GM18861 (cell line): ENCODE measurements around the gene FAM107A.

Experiments used
- ATAC-seq: cut with Tn5 transposase; IDR thresholded peaks from one replicate; pipeline ENCODE4 v1.9.1; 2021; ENCODE audit not compliant: unreplicated experiment

Gene FAM107A, protein sequence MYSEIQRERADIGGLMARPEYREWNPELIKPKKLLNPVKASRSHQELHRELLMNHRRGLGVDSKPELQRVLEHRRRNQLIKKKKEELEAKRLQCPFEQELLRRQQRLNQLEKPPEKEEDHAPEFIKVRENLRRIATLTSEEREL

DNA sequence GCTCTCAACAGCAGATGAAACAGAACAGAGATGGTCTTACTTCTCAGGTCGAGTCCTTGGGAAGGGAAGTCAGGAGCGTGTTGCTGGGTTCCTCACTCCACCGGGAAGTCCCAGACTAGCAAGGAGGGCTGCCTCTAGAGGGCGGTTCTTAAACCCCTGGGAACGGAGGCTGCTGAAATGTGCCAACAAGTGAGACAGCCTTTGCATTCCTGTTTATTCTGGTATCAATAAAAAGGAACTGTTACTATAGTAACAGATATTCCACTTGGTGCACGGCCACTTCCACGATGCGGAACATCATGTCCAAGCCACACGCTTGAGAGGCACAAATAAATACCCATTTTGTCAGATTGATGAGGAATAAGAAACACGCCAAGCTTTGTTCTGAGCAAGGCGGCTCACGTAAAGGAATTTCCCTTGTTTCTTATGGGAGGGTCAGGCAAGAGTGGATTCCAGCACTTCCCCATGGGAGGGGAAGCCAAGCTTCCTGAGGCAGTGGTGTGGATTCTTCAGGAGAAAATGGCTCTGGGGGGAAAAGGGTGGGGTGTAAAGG, at the start of gene FAM107A:
TSS of gene FAM107A (minus strand) at position 123 of the 553 bp plus-strand sequence. CDS start 7,531 bp downstream, outside the sequence.
- ATAC-seq, result no peak

DNA sequence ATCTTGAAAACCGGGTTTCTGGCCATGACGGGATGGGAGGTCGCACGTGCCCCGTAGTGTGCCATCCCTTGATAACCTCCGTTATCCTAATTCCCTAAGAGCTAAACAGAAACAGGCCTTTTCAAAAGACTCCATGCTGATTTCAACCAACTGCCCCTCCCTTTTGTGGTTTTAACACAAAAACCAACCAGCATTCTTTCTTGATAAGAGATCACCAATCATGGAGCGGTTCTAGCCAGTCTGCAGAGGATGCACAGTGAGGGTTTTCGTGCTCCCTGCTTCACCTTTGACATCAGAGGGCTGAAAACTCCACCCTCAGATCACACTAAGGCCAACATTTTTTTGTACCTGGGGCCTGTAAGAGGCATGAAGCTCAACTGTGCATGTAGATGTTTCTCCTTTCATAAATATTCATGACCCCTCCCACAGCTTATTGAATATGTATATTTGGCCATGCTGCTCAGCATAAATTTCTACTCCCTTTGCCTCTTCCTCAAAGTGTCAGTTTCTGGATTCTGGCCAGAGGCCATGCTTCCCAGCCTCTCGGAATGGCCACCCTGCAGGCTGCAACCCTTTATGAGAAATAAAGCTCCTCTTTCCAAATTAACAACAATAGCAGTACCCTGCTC, 48.1 kb upstream of the FAM107A start:
- no peak for ATAC-seq

DNA sequence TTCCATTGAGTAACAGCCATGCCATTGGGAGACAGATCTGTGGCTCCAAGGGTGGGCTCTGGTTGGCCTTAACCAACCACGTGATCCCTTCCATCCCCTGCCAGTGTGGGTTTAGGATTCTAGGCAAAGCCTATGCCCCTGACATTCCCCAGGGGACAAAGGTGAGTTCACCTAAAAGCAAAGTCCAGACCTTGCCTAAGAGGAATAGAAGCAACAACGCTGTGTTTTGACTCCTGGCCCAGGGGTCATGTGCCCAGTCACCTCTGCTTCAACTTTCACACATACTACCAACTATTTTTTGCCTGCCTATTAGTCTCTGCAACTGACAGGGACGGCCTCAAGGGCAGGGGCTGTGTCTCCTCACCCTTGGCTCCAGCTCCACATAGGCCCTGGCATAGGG, 47.4 kb upstream of the FAM107A start:
- no peak for ATAC-seq

DNA sequence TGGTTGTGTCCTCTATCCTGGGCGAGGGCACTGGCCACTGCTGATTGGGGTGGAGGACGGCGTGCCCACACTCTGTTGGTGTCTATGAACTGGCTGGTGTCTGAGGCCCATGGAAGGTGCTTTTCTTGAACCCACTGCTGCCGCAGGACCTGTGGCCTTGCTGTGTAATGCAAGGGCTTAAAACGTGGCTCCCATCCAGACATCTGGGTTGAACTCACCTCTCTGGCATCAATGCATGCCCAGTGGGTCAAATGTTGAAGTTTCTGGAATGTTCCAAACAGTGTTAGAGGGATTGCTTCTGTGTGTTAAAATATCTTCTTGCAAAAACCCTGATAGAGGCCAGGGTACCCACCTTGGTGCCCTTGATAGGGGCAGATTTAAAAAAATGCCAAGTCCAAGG, 46.8 kb upstream of the FAM107A start:
- no peak for ATAC-seq

DNA sequence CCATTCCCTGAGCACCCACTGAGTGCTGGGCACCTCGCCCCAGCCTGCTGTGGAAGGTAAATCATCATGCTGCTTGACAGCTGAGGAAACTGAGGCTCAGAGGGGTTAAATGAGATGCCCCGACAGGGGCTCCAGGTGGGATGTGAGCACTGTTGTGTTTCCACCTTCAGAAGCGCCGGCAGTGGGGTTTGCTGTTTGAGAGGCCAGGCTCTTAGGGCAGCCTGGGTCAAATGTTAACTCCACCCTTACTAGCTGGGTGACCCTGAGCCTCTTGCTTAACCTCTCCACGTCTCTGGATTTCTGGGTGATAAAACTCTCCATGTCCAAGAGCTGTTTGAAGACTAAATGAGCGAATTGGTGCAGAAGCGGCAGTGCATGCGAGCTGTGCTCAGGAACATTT, 46.3 kb upstream of the FAM107A start:
- no peak for ATAC-seq

DNA sequence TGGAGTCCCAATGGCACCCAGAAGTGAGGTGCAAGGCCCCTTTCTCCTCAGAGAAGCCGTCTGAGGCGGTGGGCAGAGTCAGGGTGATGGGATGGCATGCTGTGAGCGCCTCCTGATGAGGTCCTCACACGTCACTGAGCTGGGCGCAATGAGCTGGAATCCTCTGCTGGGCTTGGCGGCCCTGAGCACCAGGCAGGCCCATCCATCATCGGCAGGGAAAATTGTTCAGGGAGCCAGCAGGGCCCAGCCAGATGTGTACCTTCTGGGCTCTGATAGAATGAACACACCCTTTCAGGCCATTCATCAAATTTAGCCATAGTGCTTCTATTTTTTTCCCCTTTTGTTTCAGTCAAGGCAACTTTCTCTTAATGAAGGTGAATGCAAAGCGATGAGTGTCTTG, 45.7 kb upstream of the FAM107A start:
- ATAC-seq, result no peak

DNA sequence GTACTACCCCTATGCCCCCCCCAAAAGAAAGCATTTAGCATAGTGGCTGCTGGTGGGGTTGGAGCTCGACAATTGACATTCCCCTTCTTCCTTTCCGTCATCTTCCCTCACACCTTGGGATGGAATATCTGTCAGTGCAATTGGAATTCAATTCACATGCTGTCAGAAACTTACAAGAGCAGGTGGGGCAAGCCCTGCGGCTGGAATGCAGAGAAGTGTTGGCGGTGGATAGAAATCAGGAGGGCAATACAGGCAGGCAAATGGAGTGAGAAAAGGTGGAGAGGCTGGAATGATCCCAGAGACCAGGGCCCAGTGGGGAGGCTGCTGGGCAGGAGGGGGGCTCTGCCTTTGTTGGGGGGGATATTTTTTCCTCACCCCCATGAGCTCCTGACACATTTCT, 45.2 kb upstream of the FAM107A start:
- ATAC-seq, result no peak

DNA sequence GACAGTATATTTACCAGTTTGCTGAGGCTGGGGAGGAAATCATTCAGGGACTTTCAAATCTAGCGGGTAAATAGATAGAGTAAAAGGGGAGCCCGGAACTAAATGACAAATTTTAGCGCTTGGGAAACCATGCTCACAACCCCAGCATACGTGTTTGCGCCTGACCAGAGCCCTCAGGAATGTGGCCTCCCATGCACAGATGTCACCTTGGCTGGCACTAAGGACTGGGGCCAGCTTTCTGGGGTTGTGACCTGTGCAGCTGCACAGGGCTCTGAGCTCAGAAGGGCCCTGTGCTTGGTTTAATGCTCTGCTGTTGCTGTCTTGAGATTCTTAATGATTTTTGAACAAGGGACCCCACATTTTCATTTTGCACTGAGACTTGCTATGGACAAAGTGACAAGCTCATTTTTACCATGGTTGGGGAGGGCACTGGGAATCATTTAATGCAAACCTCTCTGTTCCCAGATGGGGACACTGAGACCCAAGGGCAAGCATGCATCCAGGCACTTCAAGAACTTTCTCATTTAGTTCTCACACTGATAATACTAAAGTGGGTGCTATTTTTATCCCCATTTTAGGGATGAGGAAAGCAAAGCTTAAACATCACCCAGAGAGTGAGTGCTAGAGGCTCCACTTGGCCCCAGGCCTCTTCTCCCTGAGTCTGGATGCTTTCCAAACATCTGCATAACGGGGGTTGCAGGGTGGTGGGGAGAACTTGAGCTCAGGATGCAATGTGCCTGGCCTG, 44.1 kb upstream of the FAM107A start:
- no peak for ATAC-seq

DNA sequence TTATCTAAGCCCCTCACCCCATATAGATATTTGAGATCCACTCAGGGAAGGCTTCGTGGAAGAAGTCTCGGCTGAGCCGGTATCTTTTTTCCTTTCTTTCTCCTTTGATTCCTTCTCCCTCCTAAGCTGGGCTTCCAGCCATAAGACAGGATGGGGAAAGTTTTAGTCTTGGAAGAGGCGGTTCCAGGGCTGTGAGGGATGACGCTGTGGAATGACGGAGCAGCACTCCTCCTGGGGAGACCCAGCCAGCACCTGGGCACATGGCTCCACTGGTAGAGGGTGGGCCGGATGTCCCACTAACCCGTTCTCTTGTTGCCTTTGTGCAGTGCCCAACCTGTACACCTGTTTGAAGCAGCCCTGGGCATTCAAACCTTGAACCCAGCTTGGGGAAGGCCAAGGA, 43.2 kb upstream of the FAM107A start:
- ATAC-seq, result no peak

DNA sequence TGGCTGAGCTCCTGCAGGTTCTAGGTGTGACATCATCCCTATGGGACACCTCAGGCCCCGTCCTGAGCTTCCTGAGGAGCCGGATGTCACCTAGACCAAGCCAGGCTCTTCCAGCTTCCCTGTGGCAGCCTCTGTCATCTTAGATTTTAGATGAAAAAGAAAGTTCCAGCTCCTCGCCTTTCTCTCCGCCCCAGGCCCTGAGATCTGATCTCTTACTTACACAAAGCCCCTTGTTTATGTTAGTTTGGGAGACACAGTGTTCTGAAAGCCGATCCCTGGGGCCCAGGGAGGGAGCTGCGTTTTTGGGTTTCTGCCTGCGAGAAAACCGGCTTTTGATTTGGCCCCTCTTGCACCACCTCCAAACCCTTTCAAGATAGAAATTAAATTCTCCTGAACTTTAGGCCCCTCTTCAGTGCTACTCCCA, 40.2 kb upstream of the FAM107A start:
- ATAC-seq, result no peak

DNA sequence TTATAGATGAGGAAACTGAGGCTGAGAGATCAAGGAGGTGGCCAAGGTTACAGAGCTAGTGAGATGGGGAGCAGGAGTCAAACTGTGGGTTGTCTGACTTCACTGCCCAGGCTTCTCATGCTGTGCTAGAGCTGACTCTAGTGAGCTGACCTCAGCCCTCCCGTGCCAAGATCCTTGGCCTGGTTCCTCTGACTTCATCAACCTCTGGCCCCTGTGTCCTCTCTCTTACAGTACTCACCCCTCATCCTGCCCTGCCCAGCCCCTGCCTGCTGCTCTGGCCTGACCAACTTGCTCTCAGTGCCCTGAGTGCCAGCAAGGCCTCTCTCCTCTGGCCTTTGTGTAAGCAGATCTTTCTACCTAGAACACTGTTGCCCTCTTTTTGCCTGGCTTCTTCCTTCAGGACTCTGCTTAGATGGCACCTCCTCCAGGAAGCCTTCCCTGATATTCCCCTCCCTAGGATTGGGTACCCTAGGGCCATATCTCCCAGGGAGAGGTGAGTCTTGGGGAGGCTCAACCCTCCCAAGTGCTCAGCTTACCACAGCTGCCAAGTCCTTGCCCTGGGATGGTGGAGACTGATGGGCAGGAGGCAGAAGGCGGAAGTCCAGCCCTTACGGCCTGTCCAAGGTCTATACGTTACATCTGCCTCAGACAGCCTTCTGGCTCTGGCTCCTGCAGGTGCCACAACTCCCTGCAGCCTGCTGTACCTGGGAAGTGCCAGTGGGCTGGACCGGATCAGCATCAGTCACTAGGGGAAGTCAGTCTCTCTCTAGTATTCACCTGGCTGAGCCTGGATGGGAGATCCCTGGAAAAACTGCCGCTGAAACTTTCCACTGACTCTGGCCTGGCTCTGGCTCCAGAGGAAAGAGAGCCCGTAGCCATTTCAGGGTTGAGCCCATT, 36.3 kb upstream of the FAM107A start:
- ATAC-seq, result no peak

DNA sequence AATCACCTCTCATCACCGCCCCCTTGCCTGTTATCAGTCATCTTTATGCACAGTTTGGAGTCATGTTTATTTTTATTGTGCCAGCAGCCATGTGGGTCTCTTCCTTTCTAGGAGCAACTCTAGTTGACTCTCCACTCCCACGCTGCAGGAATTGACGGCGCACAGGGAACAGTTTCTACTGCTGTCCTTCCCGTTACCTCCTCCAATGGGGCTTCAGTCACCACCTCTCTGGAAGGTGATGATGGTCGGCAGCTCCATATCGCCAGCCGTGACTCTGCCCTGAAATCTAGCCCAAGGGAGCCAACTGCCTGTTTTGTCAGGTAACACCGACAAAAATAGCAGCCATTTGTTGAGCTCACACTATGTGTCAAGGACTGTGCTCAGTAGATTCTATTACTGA, 35.6 kb upstream of the FAM107A start:
- ATAC-seq, result no peak

DNA sequence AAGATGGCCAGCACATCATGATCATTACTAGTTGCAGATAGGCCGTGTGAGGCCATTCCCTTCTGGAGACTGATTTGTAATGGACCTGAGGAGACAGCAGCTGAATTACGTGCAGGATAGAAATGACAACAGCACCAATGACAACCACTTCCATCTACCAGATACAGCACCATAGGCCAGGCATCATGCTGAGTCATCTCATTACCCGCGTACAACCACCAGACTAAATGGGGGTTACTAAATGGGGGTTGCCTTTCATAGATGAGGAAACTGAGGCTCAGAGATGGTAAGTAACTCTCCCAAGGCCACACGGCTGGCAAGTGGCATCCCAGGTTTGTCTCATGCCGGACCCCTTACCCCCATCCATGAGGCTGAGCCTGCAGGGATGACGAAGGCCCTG, 32.8 kb upstream of the FAM107A start:
- ATAC-seq, result no peak

DNA sequence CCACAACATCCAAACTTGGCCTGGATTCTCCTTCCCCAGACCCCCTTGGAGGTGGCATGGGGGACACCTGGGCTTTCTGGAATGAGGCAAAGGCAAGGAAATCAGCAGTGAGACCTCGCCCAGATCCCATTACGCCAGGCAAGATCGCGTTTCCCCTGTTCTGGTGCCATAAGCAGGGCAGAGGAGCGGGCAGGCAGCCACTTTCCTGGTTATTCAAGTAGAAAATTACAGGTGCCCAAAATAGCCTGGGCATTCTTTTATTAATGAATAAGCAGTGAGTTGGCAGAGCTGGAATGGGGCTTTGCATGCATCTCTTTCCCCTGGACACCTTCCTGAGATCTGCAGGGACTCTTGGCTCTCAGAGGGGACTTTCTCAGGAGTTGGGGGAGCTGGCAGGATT, 31.5 kb upstream of the FAM107A start:
- no peak for ATAC-seq

DNA sequence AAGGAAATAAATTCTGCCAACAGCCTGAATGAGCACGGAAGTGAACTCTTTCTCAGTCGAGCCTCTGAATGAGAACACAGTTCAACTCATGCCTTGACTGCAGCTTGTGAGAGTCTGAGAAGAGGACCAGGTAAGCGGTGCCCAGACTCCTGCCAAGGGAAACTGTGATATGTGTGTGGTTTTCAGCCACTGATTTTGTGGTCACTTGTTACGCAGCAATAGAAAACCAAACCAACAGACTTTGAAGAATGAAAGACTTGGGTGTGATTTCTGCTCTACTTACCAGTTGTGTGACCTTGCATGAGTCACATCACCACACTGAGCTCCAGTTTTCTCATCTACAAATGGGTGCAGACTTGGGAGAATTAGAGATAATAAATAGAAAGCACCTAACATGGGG, 30.6 kb upstream of the FAM107A start:
- ATAC-seq, result no peak

DNA sequence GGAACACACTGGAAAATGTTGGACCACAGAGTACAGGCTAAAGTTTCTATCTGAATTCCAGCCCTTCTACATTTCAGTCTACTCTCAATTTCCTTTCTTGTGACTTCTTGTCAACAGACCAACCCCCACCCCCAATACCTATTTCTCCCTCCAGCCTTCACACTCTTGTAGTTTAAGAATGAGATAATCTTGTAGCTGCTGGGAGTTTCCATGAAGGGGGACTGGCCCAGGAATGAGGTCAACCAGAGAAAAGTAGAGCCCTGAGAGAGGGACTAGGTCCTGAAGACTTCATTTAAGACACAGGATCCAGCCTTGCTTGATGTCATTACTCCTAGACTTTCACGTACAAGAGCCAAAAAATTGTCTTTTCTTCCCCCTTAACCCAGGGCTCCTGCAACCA, 29.5 kb upstream of the FAM107A start:
- ATAC-seq, result no peak

DNA sequence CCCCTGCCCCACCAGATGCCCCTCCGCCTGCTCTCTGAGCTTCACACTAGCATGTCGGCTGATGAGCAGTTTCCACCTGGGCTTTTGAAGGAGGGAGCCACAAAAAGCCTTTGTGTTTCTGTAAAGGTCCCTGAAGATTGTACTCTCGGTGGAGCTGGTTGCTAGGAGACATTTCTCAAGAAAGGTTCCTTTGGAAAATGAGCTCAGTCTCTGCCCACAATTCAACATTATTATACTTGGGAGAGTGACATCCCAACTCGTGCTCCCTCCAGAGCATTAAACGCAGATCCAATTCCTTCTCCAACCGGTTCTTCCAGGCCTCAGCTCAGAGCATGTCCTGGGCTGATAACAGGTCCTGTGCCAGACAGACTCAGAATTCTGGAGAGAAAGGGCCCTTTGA, 26.8 kb upstream of the FAM107A start:
- no peak for ATAC-seq

DNA sequence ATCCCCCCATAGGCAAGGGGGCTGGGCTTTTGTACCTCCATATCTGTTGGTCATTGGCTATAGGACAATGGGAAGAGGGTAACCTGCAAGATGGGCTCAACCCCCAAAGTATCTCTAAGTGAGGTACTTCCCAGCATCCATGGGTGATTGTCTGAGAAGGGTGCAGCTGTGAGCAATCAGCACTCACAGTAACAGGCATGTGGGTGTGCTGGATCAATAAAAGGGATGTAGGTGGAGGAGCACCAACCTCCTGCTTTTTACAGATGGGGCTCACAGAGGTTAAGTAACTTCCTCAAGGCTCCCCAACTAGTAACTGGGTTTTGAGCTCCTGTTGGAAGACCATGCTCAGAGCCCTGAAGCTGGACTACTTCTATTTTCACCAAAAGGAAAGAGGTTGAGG, 26.4 kb upstream of the FAM107A start:
- ATAC-seq, result no peak

DNA sequence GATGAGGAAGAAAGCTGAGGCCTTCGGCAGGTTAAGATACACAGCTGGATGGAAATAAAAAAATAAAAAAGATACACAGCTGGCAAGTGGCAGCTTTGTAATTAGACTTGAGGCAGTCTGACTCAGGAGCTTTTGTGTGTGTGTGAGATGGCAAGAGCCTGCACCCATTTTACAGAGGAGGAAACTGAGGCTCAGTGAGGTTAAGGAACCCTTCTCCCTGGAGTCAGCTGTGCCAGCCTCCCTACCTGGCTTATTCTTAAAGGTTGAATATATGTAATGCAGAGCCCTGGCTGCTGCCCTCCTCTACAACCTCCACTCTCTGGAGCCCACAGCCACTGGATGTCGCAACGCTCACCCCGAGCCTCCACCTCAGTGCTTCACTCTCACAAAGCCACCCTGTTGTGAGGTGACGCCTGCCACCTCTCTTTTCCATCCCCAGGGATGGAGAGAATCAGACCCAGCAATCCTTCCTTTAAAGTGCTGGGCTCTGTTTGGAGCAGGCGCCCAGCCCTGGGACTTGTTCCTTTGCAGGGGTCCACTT, 20.6 kb upstream of the FAM107A start:
- ATAC-seq, result no peak

DNA sequence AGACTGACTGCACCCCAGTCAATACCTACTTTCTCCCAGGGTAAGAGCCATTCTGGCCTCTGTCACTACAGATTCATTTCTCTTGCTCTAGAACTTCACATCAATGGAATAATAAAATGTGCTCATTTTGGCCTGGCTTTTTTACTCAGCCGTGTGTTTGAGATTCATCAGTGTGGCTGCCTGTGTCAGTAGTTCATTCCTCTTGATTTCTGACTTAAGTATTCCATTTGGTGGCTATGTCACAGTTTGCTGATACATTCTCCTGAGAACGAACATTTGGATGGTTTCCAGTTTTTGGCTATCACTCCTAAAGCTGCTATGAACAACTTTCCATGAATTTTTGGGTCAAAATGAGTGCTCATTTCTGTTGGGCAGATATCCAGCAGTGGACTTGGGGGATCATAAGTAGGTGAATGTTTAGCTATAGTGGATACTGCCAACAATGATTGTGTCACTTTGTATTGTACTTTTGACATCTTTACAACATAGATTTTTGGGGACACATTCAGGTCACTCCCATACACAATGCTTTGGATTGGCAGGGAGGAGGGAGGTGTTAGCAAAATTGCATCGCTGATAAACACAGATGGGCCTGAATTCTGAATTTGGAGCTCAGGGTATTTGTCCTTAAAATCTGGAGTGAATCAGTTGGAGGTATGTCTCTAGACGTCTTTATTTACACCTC, 19.8 kb upstream of the FAM107A start:
- no peak for ATAC-seq
